T-helper 17 cell (primary cell): ENCODE measurements around the gene C10orf90. TPM values are rescaled to one million over a fixed set of nuclear protein-coding genes. Genes with fewer than 3 reads are reported as not detected.

Experiments used
- ATAC-seq: fragments of 150-1000 bp; cut with Tn5 transposase; 2 replicates; pipeline ENCODE4 v1.10.0; 2021; ENCODE audit warnings: mild to moderate bottlenecking, moderate library complexity
- DNase-seq, 3 donors: peaks; one replicate each; pipeline versions ENCODE4 v3.0.0 to v3.0.0-alpha.2; 2020 to 2021
- H3K9me3 ChIP-seq: one replicate; pipeline ENCODE4 v1.7.0; 2013; ENCODE audit warnings: low read length, mild to moderate bottlenecking; ENCODE audit not compliant: control insufficient read depth, poor library complexity, severe bottlenecking
- H3K27ac Mint-ChIP-seq: one replicate; pipeline ENCODE4 v1.8.0; 2022; ENCODE audit warnings: mild to moderate bottlenecking, moderate library complexity, mixed read lengths
- H3K27me3 Mint-ChIP-seq: one replicate; pipeline ENCODE4 v1.8.0; 2022; ENCODE audit warnings: mixed read lengths
- H3K36me3 Mint-ChIP-seq: one replicate; pipeline ENCODE4 v1.8.0; 2022; ENCODE audit warnings: low read depth, mixed read lengths
- H3K4me1 Mint-ChIP-seq: one replicate; pipeline ENCODE4 v1.8.0; 2022; ENCODE audit warnings: mild to moderate bottlenecking, mixed read lengths
- H3K4me3 Mint-ChIP-seq: one replicate; pipeline ENCODE4 v1.8.0; 2022; ENCODE audit warnings: mild to moderate bottlenecking, moderate library complexity, mixed read lengths
- total RNA-seq, 4 donors: library from RNA in 2 of 4; stranded (reverse) in 2 of 4; gene quantifications; one replicate each; pipeline ENCODE4 v1.2.3 and lab custom pipeline; 2022 to 2026

Gene C10orf90
- total RNA-seq, 2 donors from 2014 or later = 0.83 TPM; not detected in 1

DNA sequence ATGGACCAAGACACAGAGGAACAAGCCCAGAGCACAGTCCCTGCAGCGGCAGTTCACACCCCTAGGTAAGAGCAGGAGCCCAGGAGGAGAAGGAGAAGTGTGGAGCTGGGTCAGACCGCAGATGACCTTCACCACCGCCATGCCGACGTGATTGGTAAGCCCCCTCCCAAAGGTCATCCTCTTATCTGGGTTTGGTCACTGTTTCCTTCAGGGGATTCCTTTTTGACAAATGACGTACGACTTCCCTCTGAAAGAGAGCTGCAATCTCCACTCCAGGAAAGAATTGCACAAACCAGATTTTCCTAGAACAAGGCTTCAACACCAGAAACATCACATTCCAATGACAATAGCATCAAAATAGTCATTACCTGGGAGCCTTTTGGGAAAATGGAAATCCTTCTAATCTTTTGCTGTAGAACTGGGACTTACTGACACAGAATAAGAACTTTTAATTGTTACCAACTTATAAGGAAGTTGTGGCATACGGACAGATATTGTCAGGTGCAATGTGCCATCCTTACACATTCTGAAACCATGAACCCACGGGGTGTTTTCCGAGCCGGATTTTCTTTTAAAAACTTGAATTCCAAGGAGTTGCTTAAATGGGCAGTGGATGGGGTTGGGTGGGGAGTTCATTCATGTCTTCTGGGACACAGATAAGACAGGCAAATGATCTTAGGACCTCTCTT lies 261.4 kb downstream of the C10orf90 start:
- DNase-seq (no peak), ATAC-seq (no peak)
- Mint-ChIP-seq H3K4me3 (no peak overlapping the region), H3K4me1 (no peaks in the 10 kb centered on the region), H3K27ac (no peak overlapping the region), H3K36me3 (no peaks in the 10 kb centered on the region), H3K27me3 (no peaks in the 10 kb centered on the region)
- no peaks in the 10 kb centered on the region for H3K9me3 ChIP-seq

DNA sequence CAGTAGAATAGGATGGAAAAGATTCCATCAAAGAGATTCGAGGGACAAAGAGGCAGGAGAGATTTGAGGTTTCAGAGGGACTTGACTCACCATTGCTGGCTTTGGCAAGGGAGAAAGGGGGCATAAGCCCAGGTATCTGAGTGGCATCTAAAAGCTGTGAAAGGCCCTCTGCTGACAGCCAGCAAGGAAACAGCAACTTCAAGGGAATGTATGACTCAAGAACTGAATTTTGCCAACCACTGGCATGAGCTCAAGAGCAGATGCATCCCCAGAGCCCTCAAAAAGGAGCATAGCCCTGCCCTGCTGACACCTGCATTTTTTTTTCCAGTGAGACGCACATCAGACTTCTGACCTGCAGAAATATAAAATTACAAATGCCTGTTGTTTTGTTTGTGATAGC lies 262.7 kb downstream of the C10orf90 start:
- no peak for ATAC-seq
- Mint-ChIP-seq H3K27ac (no peak overlapping the region), H3K4me3 (no peak overlapping the region), H3K27me3 (no peaks in the 10 kb centered on the region), H3K36me3 (no peaks in the 10 kb centered on the region), H3K4me1 (no peaks in the 10 kb centered on the region)
- no peak for DNase-seq
- H3K9me3 ChIP-seq = no peaks in the 10 kb centered on the region

DNA sequence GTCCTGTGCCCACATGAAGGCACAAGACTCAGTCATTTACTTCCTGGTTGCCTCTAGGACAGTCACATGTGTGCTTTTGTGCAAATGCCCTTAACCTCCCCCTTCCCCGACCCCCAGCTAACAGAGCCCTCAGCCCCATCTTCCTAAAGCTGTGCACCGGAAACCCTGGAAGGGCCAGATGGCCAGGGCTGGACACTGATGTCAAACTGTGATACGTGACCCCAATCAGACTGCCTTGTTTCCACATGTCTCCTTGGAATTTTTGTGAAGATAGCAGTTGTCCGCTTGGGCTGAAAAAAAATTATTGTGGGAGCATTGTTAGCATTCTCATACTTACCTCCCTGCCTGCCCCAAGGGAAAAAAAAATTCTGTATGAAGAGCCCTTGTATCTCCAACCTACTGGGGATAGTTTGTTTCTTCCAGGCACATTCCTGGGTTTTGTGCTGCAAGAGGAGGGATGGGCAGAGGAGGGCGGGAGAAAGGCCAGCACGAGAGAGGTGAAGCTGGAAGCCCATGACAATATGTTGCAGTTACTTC lies 265.2 kb downstream of the C10orf90 start:
- ATAC-seq (no peak), DNase-seq (no peak)
- Mint-ChIP-seq H3K36me3 (no peaks in the 10 kb centered on the region), H3K27me3 (no peaks in the 10 kb centered on the region), H3K27ac (no peak overlapping the region), H3K4me3 (no peak overlapping the region), H3K4me1 (no peaks in the 10 kb centered on the region)
- H3K9me3 ChIP-seq = no peaks in the 10 kb centered on the region

DNA sequence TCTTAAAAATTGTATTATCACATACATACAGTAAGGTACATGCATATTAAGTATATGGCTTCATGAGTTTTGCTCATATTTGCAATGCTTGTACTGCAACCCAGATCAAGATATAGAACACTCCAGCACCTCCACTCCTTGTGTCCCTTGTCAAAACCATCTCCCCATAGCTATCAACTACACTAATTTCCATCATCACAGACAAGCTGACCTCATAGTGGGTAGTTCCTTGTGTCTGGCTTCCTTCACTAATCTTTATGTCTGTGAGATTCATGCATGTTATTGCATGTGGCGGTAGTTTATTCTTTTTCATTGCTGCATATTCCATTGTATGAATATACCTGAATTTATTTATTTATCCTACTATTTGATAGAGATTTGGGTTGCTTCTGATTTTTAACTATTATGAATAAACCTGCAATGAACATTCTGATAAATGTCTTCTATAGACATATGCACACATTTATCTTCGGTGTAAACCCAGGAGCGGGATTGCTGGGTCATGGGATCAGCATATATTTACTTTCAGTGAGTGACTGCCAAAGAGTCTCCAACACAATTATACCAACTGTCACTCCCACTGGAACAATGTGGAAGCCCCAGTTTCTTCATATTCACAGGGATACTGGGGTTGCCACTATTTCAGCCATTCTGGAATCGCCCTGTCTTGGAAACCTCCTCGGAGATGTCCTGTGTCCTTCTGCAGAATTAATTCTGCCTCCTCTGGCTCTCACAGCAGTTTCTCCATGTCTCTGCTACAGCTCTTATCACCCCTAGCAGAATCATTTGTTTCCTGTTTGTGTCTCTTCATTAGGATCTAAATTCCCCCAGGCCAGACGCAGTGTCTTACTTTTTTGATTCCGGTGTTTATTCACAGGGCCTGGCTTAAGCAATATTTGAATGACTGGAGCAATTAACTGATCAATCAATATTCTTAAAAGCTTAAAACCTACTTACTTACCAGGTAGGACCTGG lies 267.5 kb downstream of the C10orf90 start:
- Mint-ChIP-seq H3K27me3 (no peaks in the 10 kb centered on the region), H3K4me3 (no peak overlapping the region), H3K27ac (no peak overlapping the region), H3K4me1 (no peaks in the 10 kb centered on the region), H3K36me3 (no peaks in the 10 kb centered on the region)
- H3K9me3 ChIP-seq = no peaks in the 10 kb centered on the region
- no peak for DNase-seq
- no peak for ATAC-seq

DNA sequence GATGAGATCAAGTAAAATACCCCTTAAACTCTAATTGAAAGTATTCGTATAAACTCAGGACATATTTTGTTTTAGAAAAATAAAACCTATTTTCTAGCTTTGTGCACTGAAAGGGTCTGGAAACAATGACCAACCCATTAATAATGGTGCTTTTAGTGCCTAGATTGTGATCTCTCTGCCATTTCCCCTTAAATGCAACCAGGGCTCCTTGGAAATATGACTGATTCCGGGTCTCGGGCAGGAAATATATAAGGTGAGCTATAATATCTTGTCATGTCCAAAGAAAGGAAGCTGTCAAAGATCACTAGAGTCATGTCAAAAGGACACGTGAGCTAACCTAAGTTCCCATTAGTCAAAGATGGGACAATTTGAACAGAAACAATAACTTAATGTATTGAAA lies 269.9 kb downstream of the C10orf90 start:
- ATAC-seq (no peak), DNase-seq (no peak)

DNA sequence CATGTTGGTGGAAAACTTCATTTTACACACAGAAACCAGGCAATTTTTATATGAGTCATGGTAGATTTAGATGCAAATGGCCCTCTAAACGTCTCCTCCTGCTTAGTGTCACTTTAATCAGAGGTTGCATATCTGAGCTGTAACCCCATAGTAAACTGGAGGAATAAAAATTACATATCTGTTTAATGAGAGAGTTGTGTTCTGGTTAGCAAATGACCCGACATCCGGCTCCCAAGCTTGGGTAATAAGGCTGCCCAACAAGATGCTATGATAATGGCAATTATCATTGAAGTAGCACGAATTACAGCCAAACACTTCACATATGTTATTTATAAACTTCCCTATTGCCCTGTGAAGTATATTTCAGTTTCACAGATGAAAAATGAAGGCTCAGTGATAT lies 271.6 kb downstream of the C10orf90 start:
- Mint-ChIP-seq H3K4me1 (no peaks in the 10 kb centered on the region), H3K36me3 (no peaks in the 10 kb centered on the region), H3K4me3 (no peak overlapping the region), H3K27me3 (no peaks in the 10 kb centered on the region), H3K27ac (no peak overlapping the region)
- no peaks in the 10 kb centered on the region for H3K9me3 ChIP-seq
- DNase-seq = no peak
- ATAC-seq = no peak

More for the DNA sequence above, 269.9 kb downstream of the C10orf90 start:
- Mint-ChIP-seq H3K36me3 (no peaks in the 10 kb centered on the region), H3K4me1 (no peaks in the 10 kb centered on the region), H3K4me3 (no peak overlapping the region), H3K27me3 (no peaks in the 10 kb centered on the region), H3K27ac (no peak overlapping the region)
- H3K9me3 ChIP-seq = no peaks in the 10 kb centered on the region

DNA sequence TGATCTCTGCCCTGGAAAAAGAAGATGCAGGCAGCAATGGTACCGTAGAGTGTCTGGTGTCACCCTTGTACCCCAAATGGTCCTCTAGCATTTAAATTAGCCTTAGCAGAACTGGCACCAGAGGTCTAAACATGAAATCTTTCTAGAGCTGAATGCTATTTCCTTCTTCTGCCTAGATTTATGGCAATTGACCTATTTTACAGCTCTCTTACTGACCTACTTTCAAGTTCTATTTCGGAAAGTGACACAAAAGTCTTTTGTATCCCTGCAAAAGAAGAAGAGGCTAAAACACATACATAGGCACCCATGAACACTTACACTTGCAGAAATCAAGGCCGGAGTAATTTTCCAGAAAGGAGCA lies 272.1 kb downstream of the C10orf90 start:
- H3K4me3 Mint-ChIP-seq = peak overlapping the region; percentile 12
- no peak for DNase-seq
- no peaks in the 10 kb centered on the region for H3K36me3 Mint-ChIP-seq
- H3K9me3 ChIP-seq = no peaks in the 10 kb centered on the region
- no peak overlapping the region for H3K27ac Mint-ChIP-seq
- no peaks in the 10 kb centered on the region for H3K27me3 Mint-ChIP-seq
- ATAC-seq = peak; percentile 53
- no peaks in the 10 kb centered on the region for H3K4me1 Mint-ChIP-seq

DNA sequence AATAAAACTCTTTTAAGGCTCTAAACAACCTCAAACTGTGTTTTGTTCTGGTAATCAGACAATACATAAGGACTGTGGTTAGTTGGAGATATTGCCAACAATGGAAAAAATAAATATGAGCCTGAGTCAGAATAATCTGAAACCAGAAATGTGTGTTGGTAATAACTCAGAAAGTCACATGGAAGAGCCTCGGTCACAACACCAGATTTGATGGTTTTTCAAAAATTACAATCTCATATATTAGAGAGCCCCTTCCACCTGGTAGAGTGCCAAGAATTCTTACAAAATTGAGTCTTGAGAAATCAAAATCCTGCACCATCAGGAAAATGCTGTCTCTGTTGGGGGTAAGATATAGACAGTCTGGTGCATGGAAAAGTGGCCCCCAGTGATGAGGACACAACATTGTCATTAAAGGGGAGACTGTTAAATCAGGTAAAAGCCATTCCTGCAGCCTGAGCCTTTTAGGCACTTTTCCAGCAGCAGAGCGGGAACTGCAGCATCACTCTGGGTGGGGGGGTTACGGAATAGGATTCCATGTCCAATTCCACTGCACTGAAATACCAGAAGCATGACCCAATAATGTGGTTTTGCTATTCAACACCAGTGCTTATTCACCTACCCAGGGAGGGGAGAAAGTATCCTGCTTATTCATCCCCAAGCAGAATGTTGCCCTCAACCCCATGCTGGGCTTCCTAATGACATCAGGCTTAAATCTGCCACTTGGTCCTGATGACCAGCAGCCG lies 272.7 kb downstream of the C10orf90 start:
- no peak overlapping the region for H3K4me3 Mint-ChIP-seq
- no peaks in the 10 kb centered on the region for H3K36me3 Mint-ChIP-seq
- ATAC-seq (no peak), DNase-seq (no peak)
- no peak overlapping the region for H3K27ac Mint-ChIP-seq
- H3K4me1 Mint-ChIP-seq = no peaks in the 10 kb centered on the region
- H3K27me3 Mint-ChIP-seq = no peaks in the 10 kb centered on the region
- no peaks in the 10 kb centered on the region for H3K9me3 ChIP-seq

DNA sequence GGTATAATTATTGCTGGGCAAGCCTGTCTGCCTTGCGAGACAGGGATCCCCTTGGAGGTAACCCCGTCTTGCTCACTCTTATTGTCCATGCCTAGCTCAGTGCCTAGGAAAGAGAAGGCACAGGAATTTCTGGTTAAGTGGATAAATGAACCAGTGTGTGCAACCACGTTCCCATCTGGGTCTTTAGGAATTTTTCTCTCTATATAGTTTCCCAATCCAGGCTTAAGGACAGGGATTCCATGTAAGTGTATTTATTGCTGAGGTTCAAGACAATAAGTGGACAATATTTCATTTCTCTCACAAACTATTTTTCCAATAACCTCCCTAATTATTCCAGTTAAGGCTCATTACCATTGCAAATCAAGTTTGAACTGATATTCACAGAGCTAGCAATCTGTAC lies 273.3 kb downstream of the C10orf90 start:
- no peaks in the 10 kb centered on the region for H3K36me3 Mint-ChIP-seq

DNA sequence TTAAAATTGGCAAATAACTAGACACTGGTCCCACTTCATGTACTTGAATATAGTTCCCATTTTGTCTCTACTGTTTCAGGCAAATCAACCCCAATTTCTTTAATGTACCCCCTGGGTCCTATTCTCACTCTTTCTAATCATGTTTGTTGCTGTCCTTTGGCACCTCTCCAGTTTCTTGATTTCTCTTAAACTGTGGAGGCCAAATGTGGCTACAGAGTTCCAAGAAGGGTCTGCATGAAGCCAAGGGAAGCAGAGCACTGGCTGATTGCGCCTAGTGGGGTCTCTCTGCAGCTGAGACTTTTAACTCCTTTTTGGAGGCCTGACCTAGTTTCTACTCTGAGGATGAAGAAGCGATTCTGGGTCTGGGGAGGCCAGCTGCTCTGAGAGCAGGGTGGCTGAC lies 275.5 kb downstream of the C10orf90 start:
- H3K27me3 Mint-ChIP-seq = no peaks in the 10 kb centered on the region
- no peak overlapping the region for H3K4me3 Mint-ChIP-seq
- no peaks in the 10 kb centered on the region for H3K4me1 Mint-ChIP-seq
- no peak overlapping the region for H3K27ac Mint-ChIP-seq
- no peak for DNase-seq
- no peak for ATAC-seq
- H3K36me3 Mint-ChIP-seq = no peaks in the 10 kb centered on the region
- H3K9me3 ChIP-seq = no peaks in the 10 kb centered on the region

More for the DNA sequence above, 273.3 kb downstream of the C10orf90 start:
- no peak for DNase-seq
- H3K4me1 Mint-ChIP-seq = no peaks in the 10 kb centered on the region
- no peak for ATAC-seq
- no peak overlapping the region for H3K27ac Mint-ChIP-seq
- no peaks in the 10 kb centered on the region for H3K27me3 Mint-ChIP-seq
- no peaks in the 10 kb centered on the region for H3K9me3 ChIP-seq
- no peak overlapping the region for H3K4me3 Mint-ChIP-seq

DNA sequence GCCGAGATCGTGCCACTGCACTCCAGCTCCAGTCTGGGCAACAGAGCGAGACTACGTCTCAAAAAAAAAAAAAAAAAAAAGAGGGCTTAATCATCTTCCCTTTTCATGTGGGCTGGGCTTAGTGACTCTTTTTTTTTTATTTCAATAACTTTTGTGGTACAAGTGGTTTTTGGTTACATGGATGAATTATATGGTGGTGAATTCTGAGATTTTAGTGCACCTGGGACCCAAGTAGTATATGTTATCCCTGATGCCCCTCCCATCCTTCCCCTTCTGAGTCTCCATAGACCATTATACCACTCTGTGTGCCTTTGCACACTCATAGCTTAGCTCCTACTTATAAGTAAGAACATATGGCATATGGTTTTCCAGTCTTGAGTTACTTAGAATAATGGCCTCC lies 277.4 kb downstream of the C10orf90 start:
- Mint-ChIP-seq H3K36me3 (no peaks in the 10 kb centered on the region), H3K27ac (no peak overlapping the region), H3K4me1 (no peaks in the 10 kb centered on the region), H3K27me3 (no peaks in the 10 kb centered on the region), H3K4me3 (no peak overlapping the region)
- ATAC-seq (no peak), DNase-seq (no peak)
- H3K9me3 ChIP-seq = no peaks in the 10 kb centered on the region

DNA sequence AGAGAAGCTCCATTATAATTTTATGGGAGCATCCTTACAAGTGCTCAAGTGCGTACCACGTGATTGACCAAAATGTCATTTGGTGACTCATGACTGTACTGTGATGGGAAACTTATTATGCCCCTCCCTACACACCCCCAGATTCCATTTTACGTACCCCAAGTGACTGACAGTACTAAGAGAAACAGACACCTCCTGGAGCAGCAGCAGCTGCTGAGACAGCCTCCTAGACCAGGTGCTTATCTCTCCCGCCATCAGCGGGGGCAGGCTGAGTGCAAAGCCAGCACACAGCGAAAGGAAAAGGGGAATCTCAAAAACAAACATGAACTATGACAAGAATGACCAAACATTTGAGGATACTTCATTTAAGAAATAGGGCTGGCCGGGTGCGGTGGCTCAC lies 278.0 kb downstream of the C10orf90 start:
- Mint-ChIP-seq H3K27me3 (no peaks in the 10 kb centered on the region), H3K4me1 (no peaks in the 10 kb centered on the region), H3K36me3 (no peaks in the 10 kb centered on the region), H3K27ac (no peak overlapping the region), H3K4me3 (no peak overlapping the region)
- no peak for DNase-seq
- no peak for ATAC-seq
- H3K9me3 ChIP-seq = no peaks in the 10 kb centered on the region

DNA sequence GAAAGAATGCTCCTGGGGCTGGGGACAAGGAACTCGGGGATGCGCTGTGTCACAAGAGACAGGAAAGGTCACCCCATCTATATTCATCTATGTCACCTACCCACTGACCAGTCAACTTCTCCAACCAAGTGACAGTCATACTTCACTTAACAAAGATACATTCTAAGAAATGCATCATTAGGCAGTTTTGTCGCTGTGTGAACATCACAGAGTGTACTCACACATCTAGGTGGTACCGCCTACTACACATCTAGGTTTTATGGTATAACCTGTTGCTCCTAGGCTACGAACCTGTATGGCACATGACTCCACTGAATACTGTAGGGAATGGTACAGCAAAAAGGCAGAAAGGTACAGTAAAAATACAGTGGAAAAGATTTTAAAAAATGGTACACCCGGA lies 278.4 kb downstream of the C10orf90 start:
- no peak for ATAC-seq
- peak overlapping the region; percentile 17 for H3K27ac Mint-ChIP-seq

More for the DNA sequence above, 278.4 kb downstream of the C10orf90 start:
- Mint-ChIP-seq H3K4me1 (peaks cover 2% of the 10 kb centered on the region), H3K27me3 (peaks cover 4% of the 10 kb centered on the region), H3K36me3 (no peaks in the 10 kb centered on the region), H3K4me3 (peak overlapping the region; percentile 5)
- no peak for DNase-seq
- no peaks in the 10 kb centered on the region for H3K9me3 ChIP-seq
